Activated CD8-positive, alpha-beta memory T cell treated with anti-CD3 and anti-CD28 coated beads for 48 hours (primary cell): ENCODE data around the gene SLFN11.
A peak's percentile ranks its signal among the peaks of the same experiment; 100 is the strongest.
"Not testable (repeated sequence)": the region's sequence is repeated elsewhere in the genome, so short reads cannot be mapped to it uniquely, and the experiment has no call there.

Experiments
- DNase-seq, 3 experiments: peaks; one replicate each; pipeline ENCODE4 v3.0.0-alpha.2; 2020; ENCODE audit warnings: low read depth in 2 of 3, low spot score in 2 of 3

Gene SLFN11

GRCh38 chr17:35359398-35359797 is 14.0 kb downstream of the SLFN11 start:
- no peak for DNase-seq

- DNase-seq, result no peak
Observed at GRCh38 chr17:35352284-35352683, 21.1 kb downstream of the SLFN11 start.

- DNase-seq, result no peak
Observed at GRCh38 chr17:35350493-35350892, 22.9 kb downstream of the SLFN11 start.

- DNase-seq, result no peak
Observed at GRCh38 chr17:35345926-35346771, 27.3 kb downstream of the SLFN11 start.

GRCh38 chr17:35345445-35345925 is 27.9 kb downstream of the SLFN11 start:
- DNase-seq, result no peak

- no peak for DNase-seq
Observed at GRCh38 chr17:35344262-35344661, 29.2 kb downstream of the SLFN11 start.

- DNase-seq, result no peak
Observed at GRCh38 chr17:35342276-35342675, 31.1 kb downstream of the SLFN11 start.

GRCh38 chr17:35341411-35341992 is 31.9 kb downstream of the SLFN11 start:
- no peak for DNase-seq

- DNase-seq, result no peak
Observed at GRCh38 chr17:35338230-35338629, 35.2 kb downstream of the SLFN11 start.

GRCh38 chr17:35337364-35337763 is 36.1 kb downstream of the SLFN11 start:
- DNase-seq, result no peak

- not testable (repeated sequence) for DNase-seq
Observed at GRCh38 chr17:35333578-35333977, 39.8 kb downstream of the SLFN11 start.

- DNase-seq, result no peak
Observed at GRCh38 chr17:35322749-35323148, 50.7 kb downstream of the SLFN11 start.

- DNase-seq, result no peak
Observed at GRCh38 chr17:35315971-35316370, 57.5 kb downstream of the SLFN11 start.

GRCh38 chr17:35315283-35315682 is 58.1 kb downstream of the SLFN11 start:
- no peak for DNase-seq

GRCh38 chr17:35314415-35315216 is 58.8 kb downstream of the SLFN11 start:
- DNase-seq, result no peak

- peak in 1 of 3 experiments; percentile 3 for DNase-seq
Observed at GRCh38 chr17:35313875-35314409, 59.5 kb downstream of the SLFN11 start.

GRCh38 chr17:35312790-35313711 is 60.4 kb downstream of the SLFN11 start:
- DNase-seq, result peak; percentile 55 to 58 (median 55)

GRCh38 chr17:35312346-35312745 is 61.1 kb downstream of the SLFN11 start:
- DNase-seq, result no peak

GRCh38 chr17:35309345-35309744 is 64.1 kb downstream of the SLFN11 start:
- DNase-seq, result not testable (repeated sequence)
